ENCODE data around the gene SIMC1.
"Not testable (repeated sequence)": the region's sequence is repeated elsewhere in the genome, so short reads cannot be mapped to it uniquely, and the experiment has no call there.

DNA sequence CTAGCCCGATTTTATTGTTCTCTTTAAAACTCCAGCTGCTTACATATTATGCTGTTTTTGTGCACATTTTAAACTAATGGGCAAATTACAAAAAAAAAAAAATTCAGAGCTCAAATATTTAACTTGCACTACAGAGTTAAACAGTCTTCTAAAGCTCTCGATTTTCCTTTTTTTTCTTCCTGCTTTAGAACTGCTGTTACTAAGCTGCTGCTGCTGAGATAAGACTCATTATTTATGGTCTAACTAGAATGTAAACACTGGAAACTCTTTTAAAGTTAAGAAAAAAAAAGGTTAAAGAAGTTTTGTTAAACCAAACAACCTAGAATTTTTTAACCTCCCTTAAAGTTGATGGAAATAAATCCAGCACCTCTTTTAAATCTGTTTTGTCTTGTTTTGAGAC lies 20.5 kb upstream of the SIMC1 start:
- not testable (repeated sequence) for TF ChIP-seq EZH2 (IDR thresholded peaks at IDR 0.05; ENCODE audit: low read depth)
- TF ChIP-seq, protein P1, sequence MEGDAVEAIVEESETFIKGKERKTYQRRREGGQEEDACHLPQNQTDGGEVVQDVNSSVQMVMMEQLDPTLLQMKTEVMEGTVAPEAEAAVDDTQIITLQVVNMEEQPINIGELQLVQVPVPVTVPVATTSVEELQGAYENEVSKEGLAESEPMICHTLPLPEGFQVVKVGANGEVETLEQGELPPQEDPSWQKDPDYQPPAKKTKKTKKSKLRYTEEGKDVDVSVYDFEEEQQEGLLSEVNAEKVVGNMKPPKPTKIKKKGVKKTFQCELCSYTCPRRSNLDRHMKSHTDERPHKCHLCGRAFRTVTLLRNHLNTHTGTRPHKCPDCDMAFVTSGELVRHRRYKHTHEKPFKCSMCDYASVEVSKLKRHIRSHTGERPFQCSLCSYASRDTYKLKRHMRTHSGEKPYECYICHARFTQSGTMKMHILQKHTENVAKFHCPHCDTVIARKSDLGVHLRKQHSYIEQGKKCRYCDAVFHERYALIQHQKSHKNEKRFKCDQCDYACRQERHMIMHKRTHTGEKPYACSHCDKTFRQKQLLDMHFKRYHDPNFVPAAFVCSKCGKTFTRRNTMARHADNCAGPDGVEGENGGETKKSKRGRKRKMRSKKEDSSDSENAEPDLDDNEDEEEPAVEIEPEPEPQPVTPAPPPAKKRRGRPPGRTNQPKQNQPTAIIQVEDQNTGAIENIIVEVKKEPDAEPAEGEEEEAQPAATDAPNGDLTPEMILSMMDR (conservative IDR thresholded peaks at IDR 0.05) = not testable (repeated sequence)

Data from PC-9 (cell line).